ENCODE results near the gene INTS3.
"Not testable (repeated sequence)": the region's sequence is repeated elsewhere in the genome, so short reads cannot be mapped to it uniquely, and the experiment has no call there.

INTS3 gene

GRCh38 chr1:153779781-153780541 is 52.1 kb downstream of the INTS3 start:
- no peak for DNase-seq (ENCODE audit: low read depth)

- DNase-seq (ENCODE audit: low read depth): no peak
Measured at GRCh38 chr1:153780551-153780950, 52.7 kb downstream of the INTS3 start.

GRCh38 chr1:153782648-153783047 is 54.8 kb downstream of the INTS3 start:
- not testable (repeated sequence) for DNase-seq (ENCODE audit: low read depth)

- DNase-seq (ENCODE audit: low read depth): peak; percentile 53
Measured at GRCh38 chr1:153783233-153784190, 55.7 kb downstream of the INTS3 start.

GRCh38 chr1:153786038-153786790 is 58.4 kb downstream of the INTS3 start:
- no peak for DNase-seq (ENCODE audit: low read depth)

- no peak for DNase-seq (ENCODE audit: low read depth)
Measured at GRCh38 chr1:153789478-153790034, 61.7 kb downstream of the INTS3 start.

GRCh38 chr1:153790313-153790965 is 62.6 kb downstream of the INTS3 start:
- DNase-seq (ENCODE audit: low read depth): no peak

GRCh38 chr1:153790966-153791647 is 63.3 kb downstream of the INTS3 start:
- DNase-seq (ENCODE audit: low read depth): peak; percentile 45

- no peak for DNase-seq (ENCODE audit: low read depth)
Measured at GRCh38 chr1:153791648-153792253, 63.9 kb downstream of the INTS3 start.

- DNase-seq (ENCODE audit: low read depth): no peak
Measured at GRCh38 chr1:153792631-153793041, 64.8 kb downstream of the INTS3 start.

- no peak for DNase-seq (ENCODE audit: low read depth)
Measured at GRCh38 chr1:153793261-153793972, 65.6 kb downstream of the INTS3 start.

GRCh38 chr1:153793973-153794615 is 66.2 kb downstream of the INTS3 start:
- no peak for DNase-seq (ENCODE audit: low read depth)

GRCh38 chr1:153794624-153795329 is 66.9 kb downstream of the INTS3 start:
- DNase-seq (ENCODE audit: low read depth): no peak

- DNase-seq (ENCODE audit: low read depth): no peak
Measured at GRCh38 chr1:153795330-153795837, 67.5 kb downstream of the INTS3 start.

GRCh38 chr1:153795934-153796785 is 68.3 kb downstream of the INTS3 start:
- no peak for DNase-seq (ENCODE audit: low read depth)

- no peak for DNase-seq (ENCODE audit: low read depth)
Measured at GRCh38 chr1:153796786-153797659, 69.2 kb downstream of the INTS3 start.
